ENCODE measurements around the gene CAPN1.

- TF ChIP-seq CTCF (IDR thresholded peaks at IDR 0.05) (no peak), EP300 (IDR thresholded peaks at IDR 0.05) (no peak), POLR2A (IDR thresholded peaks at IDR 0.05) (no peak)
Observed at GRCh38 chr11:65217441-65218423, 36.0 kb downstream of the CAPN1 start.

Data from upper lobe of left lung (tissue), 4 donors.